ENCODE measurements around the gene GNA12.

GRCh38 chr7:2775376-2775775 lies 68.7 kb downstream of the GNA12 start:
- TF ChIP-seq CTCF (conservative IDR thresholded peaks at IDR 0.05; ENCODE audit: low read depth, low read length) (no peak), EZH2phosphoT487 (IDR thresholded peaks at IDR 0.05; ENCODE audit: borderline replicate concordance, low read length) (no peak)

All from PC-3 (cell line).